Measurements from ENCODE around the gene STK24.

DNA sequence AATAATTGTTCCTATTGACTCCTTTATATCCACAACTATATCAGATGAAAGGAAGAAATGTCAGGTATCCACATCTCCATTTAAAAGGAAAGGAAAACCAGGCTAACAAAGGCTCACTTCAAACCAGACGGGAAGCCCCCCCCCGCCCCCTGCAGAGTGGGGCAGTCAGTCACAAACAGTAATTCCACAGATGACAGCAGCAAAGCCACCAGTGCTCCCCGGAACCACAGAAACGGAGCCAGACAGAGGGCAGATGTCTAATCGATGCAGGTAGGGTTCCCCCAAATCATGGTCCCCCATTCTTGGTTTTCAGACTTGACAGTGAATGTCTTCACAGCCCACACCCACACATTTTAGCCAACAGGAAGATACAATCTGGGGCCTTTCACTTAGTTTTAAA, 100.8 kb downstream of the STK24 start:
- no peak for TF ChIP-seq POLR2A (IDR thresholded peaks at IDR 0.05)
- TF ChIP-seq, protein P1, sequence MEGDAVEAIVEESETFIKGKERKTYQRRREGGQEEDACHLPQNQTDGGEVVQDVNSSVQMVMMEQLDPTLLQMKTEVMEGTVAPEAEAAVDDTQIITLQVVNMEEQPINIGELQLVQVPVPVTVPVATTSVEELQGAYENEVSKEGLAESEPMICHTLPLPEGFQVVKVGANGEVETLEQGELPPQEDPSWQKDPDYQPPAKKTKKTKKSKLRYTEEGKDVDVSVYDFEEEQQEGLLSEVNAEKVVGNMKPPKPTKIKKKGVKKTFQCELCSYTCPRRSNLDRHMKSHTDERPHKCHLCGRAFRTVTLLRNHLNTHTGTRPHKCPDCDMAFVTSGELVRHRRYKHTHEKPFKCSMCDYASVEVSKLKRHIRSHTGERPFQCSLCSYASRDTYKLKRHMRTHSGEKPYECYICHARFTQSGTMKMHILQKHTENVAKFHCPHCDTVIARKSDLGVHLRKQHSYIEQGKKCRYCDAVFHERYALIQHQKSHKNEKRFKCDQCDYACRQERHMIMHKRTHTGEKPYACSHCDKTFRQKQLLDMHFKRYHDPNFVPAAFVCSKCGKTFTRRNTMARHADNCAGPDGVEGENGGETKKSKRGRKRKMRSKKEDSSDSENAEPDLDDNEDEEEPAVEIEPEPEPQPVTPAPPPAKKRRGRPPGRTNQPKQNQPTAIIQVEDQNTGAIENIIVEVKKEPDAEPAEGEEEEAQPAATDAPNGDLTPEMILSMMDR (IDR thresholded peaks at IDR 0.05) = no peak
- TF ChIP-seq POLR2AphosphoS5 (IDR thresholded peaks at IDR 0.05) = no peak

All from upper lobe of left lung (tissue), 4 donors.